HG02852 (cell line): Measurements from ENCODE around the gene IQCK.

Source experiments
- ATAC-seq: cut with Tn5 transposase; IDR thresholded peaks from one replicate; pipeline ENCODE4 v1.9.1; 2021; ENCODE audit warnings: mild to moderate bottlenecking, moderate library complexity; ENCODE audit not compliant: unreplicated experiment

Gene IQCK

DNA sequence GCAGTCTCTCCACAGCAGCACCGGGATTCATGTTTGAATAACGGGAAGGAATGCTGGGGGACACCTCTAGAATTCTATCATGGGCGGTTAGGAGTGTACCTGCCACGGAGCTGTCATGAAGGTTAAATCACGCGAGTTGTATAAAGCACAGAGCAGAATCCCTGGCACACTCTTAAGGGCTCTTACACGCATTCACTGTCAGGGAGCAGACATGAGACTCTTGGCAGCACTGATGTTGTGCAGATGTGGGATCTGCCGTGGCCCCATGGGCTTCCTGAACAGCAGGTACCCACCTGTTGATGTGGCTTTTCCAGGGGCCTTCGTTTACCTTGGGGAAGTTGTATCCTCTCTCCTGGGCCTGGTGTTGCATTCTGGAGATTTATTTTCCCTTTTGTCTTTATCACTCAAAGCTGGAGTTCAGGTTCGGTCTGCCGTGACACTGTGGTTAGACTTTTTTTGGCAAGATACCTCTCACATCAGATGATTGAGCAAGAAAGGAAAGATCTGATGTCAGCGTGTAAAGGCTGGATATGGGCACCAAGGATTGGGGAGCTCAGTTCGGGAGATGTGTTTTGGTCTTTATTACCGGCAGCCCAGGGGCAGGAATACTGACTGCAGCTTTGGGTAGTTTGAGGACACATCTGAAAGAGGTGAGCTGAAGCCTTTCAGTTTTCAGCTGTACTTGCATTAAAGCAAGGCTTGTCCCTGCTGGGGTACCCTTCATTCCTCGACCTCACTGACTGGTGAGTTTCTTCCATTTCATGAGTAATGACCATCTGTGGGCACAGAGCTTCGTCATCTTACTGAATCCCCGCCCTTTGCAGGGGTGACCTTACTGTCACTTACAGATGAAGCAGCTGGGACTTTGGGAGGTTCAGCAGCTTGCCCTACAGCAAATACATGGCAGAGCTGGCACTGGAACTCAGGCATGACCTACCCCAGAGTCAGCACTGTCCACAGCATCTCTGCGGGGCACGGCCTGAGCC, 19.3 kb upstream of the IQCK start:
- no peak for ATAC-seq

DNA sequence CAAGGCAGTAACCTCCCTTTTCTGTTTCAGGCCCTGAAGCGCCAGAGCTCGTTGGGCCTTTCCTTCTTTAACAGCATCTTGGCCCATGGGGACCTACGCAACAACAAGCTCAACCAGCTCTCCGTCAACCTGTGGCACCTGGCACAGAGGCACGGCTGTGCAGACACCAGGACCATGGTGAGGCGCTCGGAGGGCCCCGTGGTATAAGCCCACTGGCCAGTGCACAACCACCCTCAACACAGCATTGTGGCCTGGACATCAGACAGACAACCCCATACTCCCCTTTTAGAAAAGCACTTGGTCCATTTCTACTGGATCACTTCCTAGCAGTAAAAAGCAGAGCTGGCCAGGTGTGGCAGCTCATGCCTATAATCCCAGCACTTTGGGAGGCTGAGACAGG, 18.6 kb upstream of the IQCK start:
- ATAC-seq = no peak

DNA sequence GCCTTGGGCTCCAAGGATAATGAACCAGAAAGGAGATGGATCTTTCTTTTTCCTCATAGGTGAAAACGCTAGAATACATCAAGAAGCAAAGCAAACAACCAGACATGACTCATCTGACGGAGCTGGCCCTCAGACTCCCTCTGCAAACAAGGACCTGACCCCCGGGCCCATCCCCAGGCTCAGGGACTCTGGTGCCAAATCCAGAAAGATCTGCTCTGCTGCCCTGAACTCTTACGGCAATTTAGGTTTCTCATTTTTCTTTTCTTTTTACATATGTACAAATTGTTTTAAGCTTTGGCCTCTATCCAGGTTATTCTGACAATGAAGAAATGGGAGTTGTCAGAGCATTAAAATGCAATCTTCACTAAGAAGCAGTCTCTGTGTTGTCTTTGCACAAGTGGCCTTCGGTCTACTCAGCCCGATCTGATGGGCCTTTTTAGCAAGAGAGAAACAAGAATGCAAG, 17.7 kb upstream of the IQCK start:
- ATAC-seq = no peak

DNA sequence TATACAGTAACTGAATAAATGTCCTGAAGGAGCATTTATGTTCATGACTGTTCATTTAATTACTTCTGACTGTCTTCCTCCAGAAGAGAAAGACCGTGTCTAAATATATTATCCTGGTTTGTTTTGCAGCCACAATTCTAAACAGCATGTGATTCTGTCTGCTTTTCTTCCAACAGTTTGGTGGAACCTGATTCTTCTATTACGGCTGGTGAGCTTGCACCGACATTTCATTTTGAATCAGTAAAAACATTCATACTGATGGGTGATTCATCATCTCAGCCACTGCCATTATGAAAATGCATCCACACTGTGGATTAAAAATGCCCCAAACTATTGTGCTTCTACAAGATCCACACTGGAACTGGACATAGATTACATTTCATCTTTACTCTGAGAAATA, 17.0 kb upstream of the IQCK start:
- ATAC-seq = no peak

DNA sequence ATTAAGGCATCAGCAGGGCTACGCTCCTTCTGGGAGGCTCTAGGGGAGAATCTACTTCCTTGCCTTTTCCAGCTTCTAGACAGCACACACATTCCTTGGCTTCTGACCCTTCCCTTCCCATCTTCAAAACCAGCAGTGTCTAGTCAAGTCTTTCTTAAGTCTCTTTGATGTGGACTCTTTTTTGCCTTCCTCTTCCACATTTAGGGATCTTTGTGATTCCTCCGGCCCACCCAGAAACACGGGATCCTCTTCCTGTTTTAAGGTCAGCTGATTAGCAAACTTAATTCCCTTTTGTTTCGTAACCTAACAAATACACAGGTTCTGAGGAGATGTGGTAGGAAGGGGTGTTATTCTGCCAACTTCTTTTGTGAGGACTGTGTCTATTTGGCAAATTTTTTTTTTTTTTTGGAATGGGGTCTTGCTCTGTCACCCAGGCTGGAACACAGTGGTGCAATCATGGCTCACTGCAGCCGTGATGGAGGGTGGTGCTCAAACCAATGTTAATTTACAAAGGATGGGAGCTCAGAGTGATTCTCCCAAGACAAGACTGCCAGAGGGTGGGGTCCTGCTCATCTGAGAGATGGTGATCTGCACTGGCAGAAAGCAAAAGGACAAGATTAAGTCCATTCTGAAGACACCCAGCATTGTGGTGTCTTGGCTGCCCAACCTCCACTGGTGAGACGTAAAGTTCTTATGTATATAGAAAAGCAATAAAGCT, 14.7 kb upstream of the IQCK start:
- ATAC-seq = no peak

DNA sequence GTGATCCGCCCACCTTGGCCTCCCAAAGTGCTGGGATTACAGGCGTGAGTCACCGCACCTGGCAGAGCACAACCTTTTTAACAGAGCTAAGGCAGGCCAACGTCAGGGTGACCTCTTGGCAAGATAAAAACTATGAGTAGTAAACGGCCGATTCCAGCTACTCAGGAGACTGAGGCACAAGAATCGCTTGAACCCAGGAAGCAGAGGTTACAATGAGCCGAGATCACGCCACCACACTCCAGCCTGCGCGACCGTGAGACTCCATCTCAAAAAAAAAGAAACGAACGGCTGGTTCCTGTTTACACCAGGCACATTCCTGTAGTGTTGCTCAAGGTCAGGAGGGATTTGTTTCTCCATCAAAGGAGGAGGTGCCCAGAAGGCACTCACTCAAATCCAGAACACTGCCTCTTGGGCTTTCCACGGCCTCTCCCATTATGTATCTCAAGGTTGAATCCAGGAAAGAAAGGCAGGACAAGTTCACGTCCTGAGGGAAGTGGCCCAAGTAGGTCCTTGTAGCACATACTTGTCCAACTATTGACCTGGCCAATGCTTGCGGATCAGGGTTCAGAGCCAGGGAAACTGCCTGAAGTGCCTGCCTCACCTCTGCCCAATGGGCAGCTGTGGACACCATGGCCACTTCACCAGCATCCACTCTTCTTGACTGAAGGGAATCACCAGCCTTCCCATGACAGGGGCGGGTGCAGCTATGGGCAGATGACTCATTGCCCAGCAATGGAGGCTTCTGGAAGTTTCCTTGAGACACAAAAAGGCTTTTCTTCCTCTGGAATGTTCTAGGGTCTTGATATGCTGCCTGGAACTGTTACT, 13.5 kb upstream of the IQCK start:
- no peak for ATAC-seq

DNA sequence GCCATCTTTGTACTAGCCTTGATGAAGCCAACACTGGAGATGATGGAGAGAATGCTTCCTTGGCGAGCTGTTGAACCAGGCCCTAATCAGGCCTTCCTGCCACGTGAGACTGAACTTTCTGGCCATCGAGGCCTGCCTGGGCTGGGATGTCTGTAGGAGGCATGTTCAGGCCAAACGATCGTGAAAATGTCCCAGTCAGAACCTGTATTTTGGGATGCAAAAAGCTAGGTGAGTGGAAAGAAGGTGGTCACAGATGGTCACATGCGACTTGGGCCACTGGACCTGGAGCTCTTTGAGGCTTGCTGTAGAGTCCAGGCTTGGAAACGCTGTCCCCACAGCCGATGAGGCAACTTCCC, 12.9 kb upstream of the IQCK start:
- ATAC-seq = no peak

DNA sequence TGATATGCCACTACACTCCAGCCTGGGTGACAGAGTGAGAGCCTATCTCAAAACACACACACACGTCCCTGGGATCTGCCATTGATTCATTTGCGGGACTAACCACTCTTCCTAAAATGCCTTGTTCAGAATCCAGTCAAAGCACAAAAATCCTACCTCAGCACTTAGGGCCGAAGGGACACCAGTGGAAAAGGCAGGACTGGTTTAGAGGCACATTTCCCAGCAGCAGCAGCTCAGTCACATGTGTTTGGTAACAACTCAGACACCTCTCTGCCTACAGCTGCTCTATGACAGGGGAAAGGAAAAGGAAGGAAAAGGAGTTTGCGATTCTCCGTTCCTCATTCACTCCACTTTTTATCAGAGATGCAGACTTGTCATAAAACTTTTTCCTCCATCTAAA, 12.2 kb upstream of the IQCK start:
- ATAC-seq = no peak

DNA sequence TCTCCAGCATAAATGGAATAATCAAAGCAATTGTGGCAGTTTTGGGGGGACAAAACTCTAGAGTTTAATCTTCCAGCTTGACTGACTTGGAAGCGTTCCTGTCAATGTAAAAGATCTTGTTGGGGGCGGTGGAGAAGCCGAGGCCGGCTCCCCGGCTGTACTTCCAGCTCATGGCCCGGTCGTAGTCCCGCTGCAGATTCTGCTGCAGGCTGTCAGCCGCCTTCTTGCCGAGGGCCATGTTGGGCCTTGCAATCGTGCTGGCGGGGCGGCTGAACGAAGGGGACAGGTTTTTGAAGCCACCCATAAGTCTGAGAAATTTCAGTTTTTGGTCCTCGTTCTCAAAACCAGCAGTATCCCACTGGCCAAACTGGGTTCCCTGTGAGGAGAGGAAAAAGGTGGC, 11.2 kb upstream of the IQCK start:
- no peak for ATAC-seq

DNA sequence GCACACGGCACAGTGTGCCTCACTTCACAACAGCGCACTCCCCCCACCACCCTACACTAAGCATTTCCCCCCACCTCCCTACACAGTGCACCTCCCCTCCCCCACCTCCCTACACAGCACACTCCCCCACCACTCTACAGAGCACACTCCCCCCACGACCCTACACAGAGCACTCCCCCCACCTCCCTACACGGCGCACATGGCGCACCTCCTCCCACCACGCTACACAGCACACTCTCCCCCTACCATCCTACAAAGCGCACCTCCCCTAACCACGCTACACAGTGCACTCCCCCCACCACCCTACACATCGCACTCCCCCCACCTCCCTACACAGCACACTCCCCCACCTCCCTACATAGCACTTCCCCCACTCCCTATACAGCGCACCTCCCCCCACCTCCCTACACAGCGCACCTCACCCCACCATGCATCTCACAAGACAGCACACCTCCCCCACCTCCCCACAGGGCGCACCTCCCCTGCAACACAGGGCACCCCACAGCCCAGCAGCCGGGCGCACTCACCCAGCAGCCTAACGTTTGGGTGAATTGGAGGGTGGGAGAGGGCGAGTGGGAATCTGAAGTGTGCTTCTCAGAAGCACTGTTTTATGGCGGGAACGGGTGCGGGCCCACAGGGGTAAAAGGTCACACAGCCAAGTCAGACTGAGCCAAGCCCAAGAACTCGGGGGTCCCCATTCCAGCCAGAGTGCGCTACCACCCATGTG, 10.3 kb upstream of the IQCK start:
- no peak for ATAC-seq

DNA sequence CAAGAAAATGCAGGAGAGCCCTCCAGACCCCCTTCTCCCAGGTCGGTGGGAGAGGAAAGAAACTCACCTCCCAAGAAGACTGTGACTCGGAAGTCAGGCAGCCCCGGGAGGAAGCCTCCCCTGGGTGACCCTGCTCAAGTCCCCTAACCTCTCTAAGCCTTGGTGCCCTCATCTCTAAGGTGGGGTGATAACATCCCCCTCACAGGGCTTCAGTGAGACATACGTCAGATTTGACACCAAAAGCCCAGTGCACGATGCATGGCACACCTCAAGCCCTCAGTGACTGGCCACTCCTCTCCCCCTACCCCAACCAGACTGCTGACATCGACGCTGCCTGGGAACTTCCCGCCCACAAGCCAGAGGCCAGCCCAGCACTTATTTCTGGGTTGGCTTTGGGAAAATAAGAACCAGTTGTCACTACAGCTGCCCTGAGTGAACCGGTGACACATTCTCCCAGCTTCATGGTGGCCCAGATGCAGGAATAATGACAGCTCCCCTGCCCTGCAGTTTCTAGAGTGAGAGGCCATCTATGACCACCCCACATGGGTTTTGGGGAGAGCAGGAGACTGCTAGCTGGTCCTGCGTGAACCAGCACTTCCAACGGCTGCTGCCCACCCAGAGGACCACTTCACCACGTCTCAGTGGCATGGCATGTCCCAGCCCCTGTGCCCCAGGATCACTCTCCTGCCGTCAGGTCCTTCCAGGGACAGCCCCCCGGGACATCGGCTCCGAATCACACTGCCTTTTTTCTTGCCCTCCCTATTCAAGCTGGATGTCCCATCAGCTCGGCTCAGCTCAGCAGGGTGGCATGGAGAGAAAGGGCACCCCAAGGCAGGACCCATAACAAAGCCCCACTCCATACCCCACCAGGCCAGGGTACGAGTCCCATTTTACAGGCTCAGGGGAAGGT, 9.5 kb upstream of the IQCK start:
- ATAC-seq = no peak

DNA sequence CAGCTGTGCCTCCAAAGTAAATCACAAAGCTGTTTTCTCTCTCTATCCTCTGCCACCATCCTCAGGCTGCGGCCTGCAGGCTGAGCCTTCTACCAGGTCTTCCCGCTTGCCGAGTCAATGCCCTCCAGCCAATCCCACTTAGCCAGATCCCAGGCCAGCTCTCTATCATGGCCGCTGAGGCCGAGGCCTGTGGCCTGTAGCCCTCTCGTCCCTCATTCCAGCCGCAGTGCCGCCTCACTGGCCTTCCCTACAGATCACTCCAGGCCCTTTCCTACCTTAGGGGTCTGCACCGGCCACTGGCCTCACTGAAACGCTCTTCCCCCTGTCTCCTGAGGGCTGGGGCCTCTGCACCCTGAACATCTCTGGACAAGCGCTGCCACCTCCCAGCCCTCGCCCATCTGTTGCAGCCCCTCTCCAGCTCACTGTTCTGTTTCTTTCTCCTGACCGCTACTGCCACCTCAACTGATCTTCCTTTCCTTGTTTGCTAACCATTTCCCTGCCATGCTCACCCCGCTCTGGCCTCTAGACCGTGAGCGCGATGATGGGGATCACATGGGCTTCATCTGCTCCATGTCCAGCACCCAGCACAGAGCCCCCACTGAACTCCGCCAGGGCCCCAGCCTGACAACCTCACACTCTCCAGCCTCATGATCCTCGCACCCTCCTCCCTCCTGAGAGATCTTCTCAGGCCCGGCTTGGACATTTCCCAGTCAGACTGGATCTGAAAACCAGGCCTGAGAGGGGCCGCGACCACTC, 8.5 kb upstream of the IQCK start:
- ATAC-seq = no peak

DNA sequence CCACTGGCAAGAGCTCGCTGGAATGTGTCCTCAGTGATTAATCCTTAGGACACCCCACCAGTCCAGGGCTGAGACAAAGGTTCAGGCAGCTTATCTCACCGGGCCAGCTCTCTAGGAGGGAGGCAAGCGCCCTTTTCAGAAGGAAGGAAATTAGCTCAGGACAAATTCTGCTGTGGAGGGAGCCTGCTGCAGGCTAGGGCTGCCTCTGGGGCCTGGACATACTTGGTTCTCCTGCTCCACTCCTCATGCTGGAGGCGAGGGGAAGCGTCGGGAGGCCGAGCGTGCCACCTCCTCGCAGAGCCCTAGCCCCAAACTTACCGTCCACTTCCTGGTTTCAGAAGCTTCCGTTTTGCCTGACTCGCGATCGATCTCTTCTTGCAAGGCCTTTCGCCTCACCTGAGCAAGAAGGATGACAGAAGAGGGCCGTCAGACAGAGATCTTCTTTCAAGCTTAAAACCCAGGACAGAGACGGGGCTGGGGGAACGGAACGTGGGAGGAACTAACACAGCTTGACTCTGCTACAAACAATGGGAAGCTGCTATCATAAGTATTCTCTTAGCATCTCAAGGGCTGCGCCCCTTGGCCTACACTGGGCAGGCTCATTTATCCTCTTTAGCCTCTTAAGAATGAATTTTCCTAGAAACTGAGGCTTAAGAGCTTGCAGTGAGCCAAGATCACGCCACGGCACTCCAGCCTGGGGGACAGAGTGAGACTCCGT, 7.7 kb upstream of the IQCK start:
- no peak for ATAC-seq

DNA sequence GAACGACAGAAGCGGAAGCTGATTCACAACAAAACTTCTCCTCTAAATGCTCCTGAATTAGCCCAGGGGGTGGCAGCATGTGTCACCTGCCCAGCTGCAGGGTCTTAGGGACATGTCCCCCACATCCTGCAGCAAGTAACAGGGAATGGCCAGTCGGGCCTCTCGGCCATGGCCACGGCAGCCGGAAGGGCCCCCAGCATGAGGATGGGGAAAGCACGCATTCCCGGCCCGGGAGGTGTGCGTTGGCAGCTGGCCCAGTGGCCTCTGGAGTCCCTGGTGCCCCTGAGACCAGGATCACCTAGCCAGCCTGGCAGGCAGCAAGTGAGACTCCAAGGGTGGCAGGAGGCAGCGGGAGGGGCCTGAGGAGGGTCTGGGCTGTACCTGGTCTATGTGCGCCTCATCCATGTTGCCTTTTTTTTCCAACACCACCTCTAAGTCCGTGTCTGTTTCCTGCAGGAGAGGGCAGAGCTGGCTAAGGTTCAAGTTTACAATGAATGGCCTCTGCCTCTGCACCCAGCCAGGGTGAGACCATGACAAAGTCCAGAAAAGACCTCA, 7.0 kb upstream of the IQCK start:
- no peak for ATAC-seq

DNA sequence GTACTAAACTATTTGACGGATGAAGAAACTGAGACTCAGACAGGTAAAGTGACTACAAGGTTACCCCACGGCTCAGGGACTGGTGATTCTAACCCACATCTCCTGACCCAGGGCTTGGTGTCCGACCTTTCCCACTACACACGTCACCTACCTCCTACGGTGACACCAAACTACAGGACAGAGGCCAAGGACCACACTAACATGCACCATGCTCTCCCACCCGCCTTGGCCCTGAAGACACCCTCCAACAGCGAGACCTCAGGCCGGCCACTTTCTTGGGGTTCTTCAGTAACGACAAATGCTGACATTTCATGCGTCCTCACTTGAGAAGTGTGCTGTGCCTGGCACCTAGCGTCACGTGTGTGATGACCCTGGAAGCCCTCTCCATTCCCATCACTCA, 6.4 kb upstream of the IQCK start:
- ATAC-seq = no peak

DNA sequence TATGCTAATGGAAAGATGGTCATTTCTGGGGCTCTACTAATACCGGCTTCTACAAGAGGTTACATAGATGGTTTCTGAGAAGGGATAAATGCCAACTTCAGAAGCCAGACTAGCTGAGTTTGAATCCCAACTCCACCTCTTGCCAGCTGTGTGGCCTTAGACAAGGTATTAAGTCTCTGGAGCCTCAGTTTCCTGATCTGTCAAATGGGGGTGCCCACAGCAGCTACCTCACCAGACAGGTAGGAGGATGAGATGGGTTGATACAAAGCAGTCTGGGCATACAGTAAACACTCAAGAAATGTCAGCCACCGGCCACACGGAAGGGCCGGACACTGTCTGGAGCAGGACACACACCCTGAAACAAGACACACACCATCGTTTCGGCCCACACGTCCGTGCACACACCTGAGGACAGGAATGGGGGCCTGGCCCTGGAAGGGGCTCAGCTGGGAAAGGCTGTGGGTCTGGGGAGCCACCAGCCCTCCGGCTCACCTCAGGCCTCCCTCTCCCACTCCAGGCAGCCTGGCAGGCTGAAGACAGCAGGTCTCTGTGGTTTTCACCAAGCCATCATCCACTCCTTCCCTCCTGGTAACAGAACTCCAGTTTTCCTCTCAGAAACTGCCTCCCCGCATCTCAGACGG, 5.5 kb upstream of the IQCK start:
- ATAC-seq = no peak

DNA sequence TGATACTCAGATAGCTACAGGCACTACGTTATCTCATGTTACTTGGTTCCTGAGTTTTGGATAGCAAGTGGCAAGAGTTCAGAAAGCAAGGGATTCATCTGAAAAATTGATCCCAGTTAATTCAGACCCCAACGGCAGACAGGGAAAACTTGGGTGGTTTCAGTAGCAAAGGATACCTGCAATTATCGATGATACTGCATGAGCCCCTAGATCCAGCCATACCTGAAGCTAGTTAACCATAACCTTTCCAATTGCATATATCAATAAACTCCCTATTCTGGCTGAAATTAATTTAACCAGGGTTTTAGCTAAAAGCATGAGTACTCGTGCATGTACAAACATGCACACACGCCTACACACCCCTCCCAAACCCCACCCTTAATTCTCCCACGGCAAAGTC, 4.4 kb upstream of the IQCK start:
- no peak for ATAC-seq

DNA sequence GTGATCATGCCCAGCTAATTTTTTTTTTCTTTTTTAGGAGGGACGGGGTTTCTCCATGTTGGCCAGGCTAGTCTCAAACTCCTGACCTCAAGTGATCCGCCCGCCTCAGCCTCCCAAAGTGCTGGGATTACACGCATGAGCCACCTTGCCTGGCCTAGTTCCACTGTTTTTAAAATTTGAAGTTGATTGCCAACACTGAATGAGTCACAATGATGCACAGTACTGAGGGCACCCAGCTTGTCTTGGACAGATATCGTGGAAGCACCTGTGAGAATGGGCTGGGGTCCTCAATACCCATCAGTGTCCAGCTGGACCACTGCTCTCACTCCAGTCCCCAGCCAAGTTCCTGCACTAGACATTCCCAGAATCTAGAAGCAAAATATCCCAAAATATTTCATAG, 2.5 kb upstream of the IQCK start:
- ATAC-seq = no peak
